Breast epithelium (tissue), 3 donors: Measurements from ENCODE around the gene IRF2.

ENCODE experiments used
- CTCF ChIP-seq, 3 donors: fragments of 450-650 bp; IDR thresholded peaks; one replicate each; pipeline ENCODE4 v1.5.1; 2016 to 2017; ENCODE audit warnings: antibody characterized with exemption in 3 of 3, mild to moderate bottlenecking in 3 of 3, moderate library complexity in 3 of 3
- POLR2A ChIP-seq: fragments of 450-650 bp; IDR thresholded peaks from one replicate; pipeline ENCODE4 v1.6.1; 2016; ENCODE audit warnings: antibody characterized with exemption, mild to moderate bottlenecking, moderate library complexity

DNA sequence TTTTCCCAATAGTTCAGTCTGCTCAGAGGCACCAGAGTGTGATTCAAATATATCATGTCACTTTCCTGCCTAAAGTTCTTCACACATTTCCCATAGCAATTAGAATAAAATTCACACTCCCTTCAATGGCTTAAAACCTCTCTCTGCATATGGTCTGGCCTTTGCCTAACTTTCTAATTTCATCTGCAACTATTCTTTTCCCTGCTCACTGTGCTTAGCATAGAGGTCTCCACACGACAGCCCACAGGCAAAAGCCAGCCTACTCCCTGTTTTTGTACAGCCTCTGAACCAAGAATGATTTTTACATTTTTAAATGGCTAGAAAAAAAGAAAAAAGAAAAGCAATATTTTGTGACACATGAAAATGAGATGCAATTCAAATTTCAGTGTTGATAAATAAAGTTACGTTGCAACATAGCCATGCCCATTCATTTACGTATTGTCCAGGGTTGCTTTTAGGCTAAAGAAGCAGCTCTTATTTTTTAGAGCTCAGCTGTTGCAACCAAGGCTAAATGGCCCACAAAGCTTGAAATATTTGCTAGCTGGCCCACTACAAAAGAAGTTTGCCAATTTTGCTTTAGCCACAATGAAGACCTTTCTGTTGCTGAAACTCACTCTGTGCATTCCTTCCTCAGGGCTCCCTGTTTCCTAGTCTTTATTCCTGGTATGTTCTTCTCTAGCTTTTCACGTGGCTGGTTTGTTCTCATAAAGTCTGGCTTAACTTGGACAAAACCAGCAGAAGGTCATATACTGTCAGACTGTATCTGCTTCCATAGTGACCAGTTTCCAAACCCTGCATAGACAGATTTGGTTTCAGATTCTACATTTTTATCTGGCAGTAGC is 26.6 kb upstream of the IRF2 start:
- TF ChIP-seq CTCF (IDR thresholded peaks at IDR 0.05): no peak
- TF ChIP-seq POLR2A: no peak
